ENCODE results near the gene TLE6.

- TF ChIP-seq PBX3 (IDR thresholded peaks at IDR 0.05) (no peak), CEBPB (IDR thresholded peaks at IDR 0.05) (no peak), CTCF (IDR thresholded peaks at IDR 0.05) (no peak), POLR2A (IDR thresholded peaks at IDR 0.05; ENCODE audit: low read length) (no peak), KDM1A (IDR thresholded peaks at IDR 0.05; ENCODE audit: low read depth) (no peak), ZFP36 (IDR thresholded peaks at IDR 0.05; ENCODE audit: borderline replicate concordance, partially characterized antibody) (no peak), SREBF2 (IDR thresholded peaks at IDR 0.05) (no peak), JUNB (IDR thresholded peaks at IDR 0.05) (no peak), HDAC2 (IDR thresholded peaks at IDR 0.05) (no peak)
Measured at GRCh38 chr19:2964874-2965273, 12.5 kb upstream of the TLE6 start.
